Activated T-cell treated with anti-CD3 and anti-CD28 coated beads, Interleukin-2, amount 50 U/mL, for 1 hour (primary cell): ENCODE results near the gene KDF1.

ENCODE experiments used
- DNase-seq: peaks from one replicate; pipeline ENCODE4 v3.0.0-alpha.2; 2020

The KDF1 gene, protein sequence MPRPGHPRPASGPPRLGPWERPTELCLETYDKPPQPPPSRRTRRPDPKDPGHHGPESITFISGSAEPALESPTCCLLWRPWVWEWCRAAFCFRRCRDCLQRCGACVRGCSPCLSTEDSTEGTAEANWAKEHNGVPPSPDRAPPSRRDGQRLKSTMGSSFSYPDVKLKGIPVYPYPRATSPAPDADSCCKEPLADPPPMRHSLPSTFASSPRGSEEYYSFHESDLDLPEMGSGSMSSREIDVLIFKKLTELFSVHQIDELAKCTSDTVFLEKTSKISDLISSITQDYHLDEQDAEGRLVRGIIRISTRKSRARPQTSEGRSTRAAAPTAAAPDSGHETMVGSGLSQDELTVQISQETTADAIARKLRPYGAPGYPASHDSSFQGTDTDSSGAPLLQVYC

DNA sequence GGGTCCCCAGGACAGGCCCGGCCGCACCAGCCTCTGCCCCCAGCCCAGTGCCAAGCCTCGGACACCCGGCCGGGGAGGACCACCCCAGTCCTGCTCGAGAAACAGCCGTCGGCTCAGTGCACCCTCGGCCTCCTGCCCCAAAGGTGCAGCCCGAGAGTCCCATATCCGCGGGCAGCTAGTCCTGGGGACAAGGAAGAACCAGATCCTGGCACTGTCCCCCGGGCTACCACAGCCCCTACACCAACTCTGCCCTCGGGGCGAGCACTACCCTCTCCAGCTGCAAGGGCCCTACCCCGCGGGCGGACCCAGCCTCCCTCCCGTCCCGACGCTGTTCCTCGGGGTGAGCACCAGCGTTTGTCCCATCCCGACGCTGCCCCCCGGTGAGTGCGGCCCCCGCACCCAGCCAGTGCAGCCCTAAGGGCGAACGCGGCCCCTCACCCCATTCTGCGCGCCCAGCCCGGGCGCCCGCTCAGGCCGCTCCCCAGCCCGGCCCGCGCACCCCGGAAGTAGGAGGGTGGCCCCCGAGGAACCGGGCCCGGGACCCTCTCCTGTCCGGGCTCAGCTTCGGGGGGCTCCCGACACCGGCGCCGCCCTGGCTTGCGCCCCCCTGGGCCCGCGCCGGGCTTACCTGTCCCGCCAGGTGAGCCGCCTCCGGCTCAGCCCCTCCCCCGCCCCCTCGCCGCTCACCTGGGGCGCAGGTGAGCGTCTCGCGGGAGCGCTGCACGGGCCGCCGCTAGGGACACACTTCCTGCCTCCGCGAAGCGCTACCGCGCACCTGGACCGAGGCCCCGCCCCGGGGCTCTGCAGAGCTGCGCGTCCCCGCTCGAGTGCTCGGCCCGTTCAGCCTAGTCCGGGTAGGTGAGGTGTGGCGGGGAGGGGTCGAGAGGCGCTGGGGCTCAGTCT is at the start of gene KDF1:
Gene KDF1, minus strand, starts transcription at position 747 of the 903 bp plus-strand sequence. CDS start 8,088 bp downstream, outside the sequence.
- DNase-seq, result peak; percentile 73

DNA sequence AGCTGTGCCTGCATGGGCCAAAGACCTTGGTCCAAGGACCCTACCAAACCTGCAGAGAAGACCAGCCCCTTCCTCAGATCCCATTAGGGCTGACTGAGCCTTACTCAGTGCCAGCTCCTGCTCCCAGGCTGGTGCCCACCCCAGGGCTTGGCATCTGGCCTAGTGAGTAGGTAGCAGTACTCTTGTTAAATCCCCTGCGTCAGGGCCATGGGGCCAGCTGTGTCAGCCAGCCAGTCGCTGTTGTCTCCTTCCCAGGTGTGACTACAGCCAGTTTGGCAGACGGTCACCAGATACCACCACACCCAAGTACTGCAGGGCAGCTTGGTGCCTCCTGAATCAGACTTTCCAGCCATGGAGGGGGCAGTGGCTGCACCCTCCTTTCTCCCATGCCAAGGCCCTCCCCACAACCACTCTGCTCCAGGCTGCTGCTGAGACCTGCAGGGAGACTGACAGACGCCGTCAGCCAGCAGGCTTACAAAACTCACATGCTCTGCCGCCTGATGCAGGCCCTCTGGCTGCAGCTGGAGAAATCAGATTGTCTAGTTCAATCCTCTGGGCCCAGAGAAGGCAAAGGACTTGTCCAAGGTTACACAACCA is 49.4 kb upstream of the KDF1 start:
- no peak for DNase-seq

DNA sequence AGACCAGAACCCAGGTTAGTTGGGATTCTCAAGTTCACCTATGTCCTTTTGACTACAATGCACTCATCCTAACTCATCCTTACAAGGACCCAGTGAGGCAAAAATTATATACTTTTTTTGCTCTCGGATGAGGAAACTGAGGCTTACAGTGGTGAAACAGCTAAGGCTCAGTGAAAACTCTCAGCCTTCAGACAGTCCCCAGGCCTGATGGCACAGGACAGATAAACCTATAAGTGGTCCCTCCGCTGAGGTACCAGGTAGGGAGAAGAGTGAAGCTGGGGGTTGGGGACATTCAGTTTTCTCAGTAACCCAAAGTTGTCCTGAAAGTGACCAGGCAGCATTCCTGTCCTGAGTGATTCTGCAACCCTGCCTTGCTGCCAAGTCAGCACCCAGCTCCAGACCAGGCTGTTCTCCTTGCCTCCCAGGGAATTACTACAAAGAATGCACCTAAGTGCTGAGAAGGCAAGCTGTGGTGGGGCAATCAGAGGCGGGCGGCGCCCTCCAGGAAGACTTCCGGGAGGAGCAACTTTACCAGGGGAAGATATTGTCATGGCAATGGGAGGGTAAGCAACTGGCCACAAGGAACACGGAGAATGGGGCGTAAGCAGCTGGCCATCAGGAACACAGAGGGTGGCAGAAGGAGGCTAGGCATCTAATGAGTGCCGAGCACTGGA is 47.8 kb upstream of the KDF1 start:
- no peak for DNase-seq

DNA sequence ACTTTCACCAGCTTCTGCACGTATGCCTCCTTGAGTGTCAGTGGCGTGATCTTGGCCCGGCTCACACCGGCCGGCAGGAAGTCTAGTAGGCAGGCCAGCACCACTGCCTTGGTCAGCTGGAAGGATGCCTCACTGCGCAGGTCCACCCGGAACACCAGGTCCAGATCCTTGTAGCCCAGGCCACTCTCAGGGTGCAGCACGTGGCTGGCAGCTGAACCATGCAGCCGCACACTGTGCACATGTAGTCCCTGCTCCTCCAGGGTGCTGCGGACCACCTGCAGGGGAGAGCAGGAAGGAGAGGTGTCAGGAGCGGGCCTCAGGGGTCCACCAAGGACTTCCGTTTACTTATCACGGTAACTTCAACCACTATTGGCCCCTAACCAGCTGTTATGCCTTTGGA is 46.4 kb upstream of the KDF1 start:
- no peak for DNase-seq

DNA sequence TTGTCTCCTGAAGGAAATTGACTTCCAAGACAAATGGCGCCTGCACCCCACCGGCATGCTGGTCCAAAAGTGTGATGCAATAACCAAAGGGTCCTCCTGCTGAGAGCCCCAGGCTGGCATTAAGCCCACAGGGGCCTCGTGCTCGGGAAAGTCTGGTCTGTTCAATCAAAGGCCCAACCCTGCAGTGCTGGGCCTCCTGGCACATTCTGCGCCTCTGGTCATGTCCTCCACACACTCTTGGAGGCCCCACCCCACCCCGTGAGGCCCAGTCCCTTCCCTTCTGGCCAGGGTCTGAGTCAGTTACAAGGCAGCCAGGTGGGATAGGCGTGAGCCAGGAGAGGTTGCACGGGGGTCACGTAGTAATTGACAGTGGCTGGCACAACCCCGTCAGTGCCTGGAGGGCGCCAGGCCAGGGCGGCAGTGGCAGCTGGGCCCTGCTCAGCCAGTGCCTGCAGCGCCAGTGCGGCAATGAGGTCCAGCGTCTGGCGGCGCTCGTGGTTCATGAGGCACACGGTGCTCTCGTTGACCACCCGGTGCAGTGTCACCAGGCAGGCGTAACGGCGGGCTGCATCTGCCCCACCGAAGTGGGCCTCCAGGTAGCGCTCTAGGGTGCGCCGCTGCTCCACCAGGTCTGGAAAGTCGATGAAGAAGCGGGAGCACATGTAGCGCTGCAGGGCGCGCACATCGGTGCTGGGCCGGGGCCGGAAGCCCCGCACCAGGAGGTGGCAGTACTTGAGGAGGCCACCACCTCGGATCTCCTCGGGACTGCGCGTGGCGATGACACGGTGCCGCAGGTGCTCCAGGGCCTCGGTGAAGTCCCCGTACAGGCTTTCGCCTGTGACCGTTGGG is 45.6 kb upstream of the KDF1 start:
- no peak for DNase-seq

DNA sequence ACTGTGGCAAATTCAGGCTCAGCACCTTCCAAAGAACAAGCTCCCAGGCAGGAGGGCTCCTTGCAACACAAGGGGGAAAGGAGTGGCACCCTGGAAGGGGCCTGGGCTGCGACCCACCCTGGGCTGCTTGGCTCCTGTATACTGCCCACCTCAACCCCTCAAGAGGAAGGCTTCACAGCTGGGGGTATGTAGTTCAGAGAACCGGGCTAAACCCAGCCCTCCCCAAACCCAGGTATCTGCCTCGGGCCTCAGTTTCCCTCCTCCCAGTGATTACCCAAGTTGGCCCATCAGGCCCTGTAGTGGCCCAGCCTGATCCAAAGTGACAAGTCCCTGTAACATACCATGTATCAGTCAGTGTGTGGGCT is 44.9 kb upstream of the KDF1 start:
- DNase-seq, result no peak

DNA sequence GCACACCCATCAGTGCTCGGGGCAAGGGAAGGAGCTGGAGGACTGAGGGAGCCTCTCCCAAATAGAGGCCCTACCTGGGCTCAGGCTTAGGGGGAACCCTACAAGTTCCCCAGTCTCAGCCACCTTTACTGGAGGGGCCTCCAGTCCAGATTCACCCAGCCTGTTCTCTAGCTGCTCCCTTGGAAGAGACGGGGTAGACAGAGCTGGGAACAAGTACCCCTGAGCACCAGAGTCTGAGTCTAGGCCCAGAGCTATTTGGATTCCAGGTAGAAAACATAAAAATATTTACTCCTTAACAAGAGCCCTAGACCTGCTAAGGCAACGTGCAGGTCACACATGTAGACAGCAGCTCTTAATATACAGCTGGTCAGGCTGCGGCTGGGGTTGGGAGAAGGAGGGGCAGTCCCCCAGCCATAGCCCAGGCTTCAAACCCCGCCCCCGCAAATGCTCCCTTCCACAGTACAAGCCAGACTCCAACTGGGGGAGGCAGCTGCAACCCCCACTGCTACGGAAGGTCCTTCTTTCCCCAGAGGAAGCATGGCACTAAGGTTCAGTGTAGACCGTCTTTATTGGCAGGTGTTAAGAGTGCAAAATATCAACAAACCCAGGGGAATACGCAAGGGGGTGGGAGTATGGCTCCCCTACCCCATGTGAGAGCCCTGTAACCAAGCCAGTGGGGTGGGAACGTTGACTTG is 44.4 kb upstream of the KDF1 start:
- no peak for DNase-seq

DNA sequence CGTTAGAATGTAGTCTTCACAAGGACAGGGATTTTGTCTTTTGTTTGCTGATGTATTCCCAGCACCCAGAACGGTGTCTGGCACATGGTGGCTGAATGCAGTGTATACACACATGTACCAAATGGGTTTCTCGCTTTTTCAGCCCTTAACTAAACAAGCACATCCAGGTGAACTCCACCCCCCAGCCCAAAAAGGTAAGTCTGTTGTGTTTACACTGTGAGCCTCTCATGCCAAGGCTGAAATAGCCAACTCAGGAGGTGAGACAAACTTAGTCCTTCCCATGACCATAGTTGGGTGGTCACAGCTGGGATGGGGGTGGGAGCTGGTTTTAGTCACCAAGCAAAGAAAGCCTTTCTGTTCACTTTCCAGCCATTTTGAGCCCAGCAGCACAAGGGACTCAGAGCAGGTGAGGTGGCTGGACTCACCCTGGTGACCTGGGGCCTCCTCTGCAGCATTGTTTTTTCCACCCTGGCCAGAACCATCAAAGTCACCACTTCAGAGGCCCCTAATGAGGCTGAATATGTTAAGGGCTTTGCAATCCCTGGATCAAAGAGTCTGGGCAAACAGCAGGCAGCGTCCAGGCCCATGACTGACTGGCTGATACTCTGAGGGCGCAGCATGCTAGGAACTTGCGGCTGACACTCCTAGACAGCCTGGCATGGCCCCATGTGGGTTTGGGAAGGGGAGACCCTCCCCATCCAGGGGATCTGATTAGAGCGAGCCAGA is 43.6 kb upstream of the KDF1 start:
- DNase-seq, result no peak

DNA sequence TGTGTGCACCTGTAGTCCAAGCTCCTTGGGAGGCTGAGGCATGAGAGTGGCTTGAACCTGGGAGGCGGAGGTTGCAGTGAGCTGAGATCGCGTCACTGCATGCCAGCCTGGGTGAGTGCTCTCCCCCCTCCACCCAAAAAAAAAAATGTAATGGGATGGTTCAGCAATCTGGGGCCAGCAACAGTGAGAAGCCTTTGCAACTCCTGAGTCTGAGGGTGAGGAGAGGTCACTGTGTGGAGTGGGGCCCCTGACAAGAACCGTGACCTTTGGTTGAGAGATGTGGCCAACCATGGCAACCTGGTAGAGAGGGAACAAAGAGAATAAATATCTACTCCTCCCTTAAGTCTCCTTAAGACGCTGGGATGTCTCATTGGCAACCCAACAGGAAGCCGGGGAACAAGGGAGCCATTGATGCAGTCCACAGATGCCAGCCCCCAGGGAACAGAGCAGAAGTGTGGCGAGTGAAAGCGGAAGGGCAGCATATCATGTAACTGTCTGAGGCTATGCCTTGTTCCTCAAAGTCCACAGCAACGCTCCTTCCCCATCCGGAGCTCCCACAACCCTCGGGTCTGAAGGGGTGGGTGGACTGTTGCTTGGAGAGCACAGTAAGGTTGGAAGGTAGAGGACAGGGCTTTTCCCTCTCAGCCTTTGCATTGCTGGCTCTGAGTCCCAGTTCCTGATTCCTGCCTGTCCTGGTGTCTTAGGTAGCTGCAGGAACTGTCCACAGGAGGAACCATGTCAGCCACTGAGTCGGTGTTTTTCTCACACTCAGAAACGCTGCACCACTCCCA is 41.5 kb upstream of the KDF1 start:
- DNase-seq, result no peak

DNA sequence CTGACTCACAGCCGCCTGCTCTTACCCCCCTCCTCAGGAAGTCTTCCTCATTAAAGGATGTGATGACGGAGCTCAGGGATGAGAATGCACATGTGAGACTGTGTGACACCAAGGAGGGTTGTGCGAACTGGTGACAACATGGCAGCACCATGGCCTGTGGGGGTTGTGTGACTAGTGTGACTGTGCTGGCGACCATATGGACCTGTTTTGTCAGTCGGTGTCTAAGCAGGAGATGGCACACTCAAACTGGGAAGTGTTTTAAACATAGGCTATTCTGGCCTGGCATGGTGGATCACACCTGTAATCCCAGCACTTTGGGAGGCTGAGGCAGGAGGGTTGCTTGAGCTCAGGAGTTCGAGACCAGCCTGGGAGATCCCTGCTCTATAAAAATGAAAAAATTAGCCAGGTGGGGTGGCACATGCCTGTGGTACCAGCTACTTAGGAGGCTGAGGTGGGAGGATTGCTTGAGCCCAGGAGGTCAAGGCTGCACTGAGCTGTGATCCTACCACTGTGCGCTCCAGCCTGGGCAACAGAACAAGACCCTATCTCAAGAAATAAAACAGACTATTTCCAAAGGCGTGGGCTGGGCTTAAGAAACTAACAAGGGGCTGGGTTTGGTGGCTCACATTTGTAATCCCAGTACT is 40.7 kb upstream of the KDF1 start:
- no peak for DNase-seq

DNA sequence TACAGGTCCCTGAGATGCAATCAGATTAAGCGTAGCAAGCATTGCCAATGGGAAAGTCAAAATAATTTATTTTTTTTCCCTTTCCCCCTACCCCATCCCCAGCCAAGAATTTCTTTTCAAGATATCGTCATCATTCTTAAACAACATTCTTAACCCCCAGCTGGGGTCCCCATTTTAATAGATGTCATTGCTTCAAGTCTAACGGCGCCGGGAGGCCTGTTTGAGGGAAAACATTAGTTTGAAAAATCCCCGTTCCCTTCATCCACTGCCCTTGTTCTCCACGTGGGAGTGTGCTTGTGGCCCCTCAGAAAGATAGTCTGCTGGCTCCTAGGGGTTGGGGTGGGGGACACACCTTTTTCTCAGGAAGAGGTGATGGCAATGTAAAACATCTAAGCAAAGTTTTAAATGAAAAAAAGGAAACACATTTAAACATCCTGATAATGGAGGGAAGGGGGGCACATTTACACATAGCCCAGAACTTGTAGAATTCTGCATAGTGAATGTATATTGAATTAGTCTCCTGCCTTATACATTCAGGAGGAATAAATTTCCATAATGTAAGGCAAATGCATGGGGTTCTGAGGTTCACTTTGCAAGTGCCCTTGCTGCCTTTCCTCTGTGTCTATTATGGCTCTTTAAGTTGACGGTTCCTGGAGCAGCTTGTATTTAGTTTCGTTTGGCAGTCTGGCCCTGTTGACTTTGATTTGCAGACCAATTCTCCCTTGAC is 40.0 kb upstream of the KDF1 start:
- DNase-seq, result no peak

DNA sequence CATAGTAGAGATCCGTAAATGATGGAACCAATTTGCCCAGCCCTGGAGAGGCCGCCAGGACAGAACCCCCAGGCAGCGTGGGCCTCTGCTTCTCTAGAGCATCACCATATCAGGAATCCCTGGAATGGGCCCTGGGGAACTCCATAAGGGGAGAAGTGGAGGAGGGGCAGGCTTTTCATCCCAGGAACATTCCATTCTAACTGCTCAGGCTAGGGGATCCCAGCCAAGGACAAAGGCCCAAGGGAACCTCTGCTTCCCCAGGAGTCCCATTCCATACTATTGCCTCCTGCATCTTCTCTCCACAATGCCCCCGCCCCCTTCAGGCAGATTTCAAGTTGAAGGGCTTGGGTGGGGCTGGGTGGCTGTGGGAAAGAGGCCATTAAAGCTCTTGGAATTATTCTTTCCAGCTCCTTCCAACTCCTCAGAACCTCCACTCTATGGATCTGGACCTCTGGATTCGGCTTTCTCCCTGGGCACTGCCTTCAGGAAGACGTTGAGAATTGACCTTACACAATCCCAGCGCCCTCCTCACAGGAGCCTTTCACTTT is 39.2 kb upstream of the KDF1 start:
- no peak for DNase-seq

DNA sequence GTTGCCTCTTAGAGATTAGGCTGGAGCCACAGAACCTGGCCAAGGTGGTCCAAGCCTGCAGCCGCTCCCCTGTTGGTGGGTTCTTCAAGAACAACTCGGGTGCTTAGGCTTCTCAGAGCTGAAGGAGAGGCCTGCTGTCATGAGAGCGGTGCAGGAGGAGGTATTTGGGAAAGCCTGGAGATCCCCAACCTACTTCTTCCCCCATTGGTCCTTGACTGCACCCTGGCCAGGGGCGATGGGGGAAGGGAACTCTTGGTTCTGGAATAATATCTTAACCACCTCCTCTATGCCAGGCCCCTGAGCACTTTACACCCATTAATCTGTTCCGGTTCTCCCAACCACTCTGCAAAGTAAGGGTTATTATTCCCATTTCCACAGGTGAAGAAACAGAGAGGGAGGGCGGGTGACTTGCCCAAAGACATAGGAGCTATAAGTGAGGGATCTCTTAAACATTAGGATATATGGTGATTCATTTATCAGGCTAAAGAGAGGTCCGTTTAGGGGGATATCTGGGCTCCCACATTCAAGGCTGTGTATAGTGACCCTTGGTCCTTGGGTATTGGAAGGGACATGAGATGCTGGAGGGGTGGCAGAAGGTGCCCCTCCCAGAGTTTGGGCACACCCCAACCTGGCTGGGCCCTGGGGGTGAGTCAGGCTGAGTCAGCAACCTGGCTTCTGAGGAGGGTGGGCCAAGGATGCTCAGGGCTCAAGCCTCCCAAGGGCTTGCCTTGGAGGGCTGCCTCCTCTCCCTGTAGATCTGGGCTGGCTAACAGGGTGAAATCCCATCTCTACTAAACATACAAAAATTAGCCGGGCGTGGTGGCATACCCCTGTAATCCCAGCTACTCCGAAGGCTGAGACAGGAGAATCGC is 38.4 kb upstream of the KDF1 start:
- DNase-seq, result no peak

DNA sequence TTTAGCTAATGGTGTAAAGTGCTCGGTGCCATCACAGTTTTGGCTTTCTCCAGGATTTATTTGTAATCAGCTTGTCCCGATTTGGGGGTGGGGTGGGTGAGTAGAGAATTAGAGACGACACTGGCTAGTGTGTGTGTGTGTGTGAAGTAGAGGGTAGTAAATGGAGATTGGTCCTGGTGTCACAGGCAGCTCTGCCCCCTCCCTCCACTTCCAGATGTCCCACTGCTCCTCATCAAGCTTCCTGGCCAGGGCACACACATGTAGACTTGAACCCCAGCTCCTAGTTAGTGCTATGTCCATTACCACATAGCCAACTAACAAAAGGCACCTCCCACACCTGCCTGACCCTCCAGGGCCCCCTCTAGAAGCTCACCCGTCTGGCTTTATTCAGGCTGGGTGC is 36.4 kb upstream of the KDF1 start:
- no peak for DNase-seq

DNA sequence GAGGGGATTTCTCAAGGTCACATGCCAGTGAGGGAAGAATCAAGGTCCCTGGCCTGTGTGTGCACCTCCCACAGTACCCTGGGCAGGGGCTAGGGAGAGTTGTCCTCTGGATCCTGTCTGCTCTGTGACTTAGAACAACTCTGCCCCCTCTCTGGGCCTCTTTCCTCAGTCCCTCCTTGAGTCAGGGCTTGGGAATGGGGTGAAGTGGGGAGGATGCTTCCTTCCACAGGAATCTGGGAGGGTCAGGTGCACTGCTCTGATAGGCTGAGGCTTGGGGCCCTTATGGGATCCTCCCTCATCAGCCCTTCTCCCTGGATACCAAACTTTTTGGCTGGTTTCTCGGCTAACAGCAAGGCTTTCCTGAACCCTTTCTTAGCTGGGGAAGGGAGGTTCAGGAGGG is 35.8 kb upstream of the KDF1 start:
- DNase-seq, result no peak

DNA sequence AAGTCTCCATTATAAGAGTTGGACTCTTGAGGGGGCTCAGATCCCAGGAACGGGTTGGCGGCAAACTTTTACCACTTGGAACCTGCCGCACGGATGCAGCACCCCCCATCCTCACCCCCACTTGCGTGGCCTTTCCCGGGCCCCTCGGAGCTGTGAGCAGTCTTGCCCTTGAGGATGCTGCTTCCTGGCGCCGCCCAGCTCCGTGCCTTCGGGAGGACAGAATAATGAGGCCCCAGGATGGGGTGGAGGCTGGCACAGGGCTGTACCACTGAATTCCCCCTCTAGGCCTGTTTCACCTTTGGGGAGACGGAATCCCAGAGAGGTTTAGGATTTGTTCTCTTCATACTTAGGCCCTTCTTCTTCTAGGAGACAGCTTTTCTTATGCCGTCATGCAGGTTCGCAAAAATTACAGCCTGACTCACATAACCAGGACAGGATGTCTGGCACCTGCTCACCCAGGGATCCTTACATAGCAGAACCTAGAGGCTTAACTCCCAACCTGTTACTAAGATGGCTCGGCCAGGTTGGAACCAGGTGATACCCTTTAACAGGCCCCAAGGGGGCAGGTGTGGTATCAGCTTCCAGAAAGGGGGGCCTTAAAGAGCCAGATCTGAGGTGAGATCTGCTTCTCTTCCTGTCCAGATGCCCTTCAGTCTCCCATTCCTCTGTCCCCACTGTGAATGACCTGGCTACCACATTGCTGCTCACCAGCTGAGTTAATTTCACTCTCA is 34.7 kb upstream of the KDF1 start:
- DNase-seq, result no peak
